Breast epithelium (tissue), 4 donors: Measurements from ENCODE around the gene SLC17A7. TPM values are rescaled to one million over a fixed set of nuclear protein-coding genes. Genes with fewer than 3 reads are reported as not detected.

ENCODE experiments used
- DNase-seq, 2 donors: peaks; one replicate each; pipeline ENCODE4 v3.0.0-alpha.2; 2019; ENCODE audit warnings: low spot score in 2 of 2
- H3K27ac ChIP-seq, 2 donors: fragments of 200-600 bp; sonication (generic) in 1 of 2; one replicate each; pipeline ENCODE4 v1.5.1; 2016 to 2019; ENCODE audit warnings: mild to moderate bottlenecking in 1 of 2
- H3K27me3 ChIP-seq, 2 donors: fragments of 200-600 bp; sonication (generic) in 1 of 2; one replicate each; pipeline versions ENCODE4 v1.5.1 to v1.6.0; 2017 to 2019; ENCODE audit warnings: control low read depth in 1 of 2, mild to moderate bottlenecking in 1 of 2
- H3K36me3 ChIP-seq: fragments of 200-600 bp; one replicate; pipeline ENCODE4 v1.5.1; 2019
- H3K4me1 ChIP-seq, 2 donors: fragments of 200-600 bp; sonication (generic); one replicate each; pipeline ENCODE4 v1.5.1; 2016 to 2019; ENCODE audit warnings: control low read depth in 1 of 2
- H3K4me3 ChIP-seq, 3 donors: fragments of 200-600 bp; sonication (generic); 1 replicate in 2 of 3; 2 replicates in 1 of 3; pipeline ENCODE4 v1.5.1; 2016 to 2019; ENCODE audit warnings: mild to moderate bottlenecking in 3 of 3, moderate library complexity in 2 of 3
- H3K9me3 ChIP-seq, 2 donors: fragments of 200-600 bp; sonication (generic) in 1 of 2; one replicate each; pipeline ENCODE4 v1.5.1; 2016 to 2019; ENCODE audit warnings: control low read depth in 1 of 2
- POLR2A ChIP-seq: fragments of 450-650 bp; IDR thresholded peaks from one replicate; pipeline ENCODE4 v1.6.1; 2016; ENCODE audit warnings: antibody characterized with exemption, mild to moderate bottlenecking, moderate library complexity
- POLR2AphosphoS5 ChIP-seq, 3 donors: sonication (generic); formaldehyde crosslinking; IDR thresholded peaks; one replicate each; pipeline ENCODE4 v1.6.1; 2017; ENCODE audit warnings: antibody characterized with exemption in 3 of 3
- intact Hi-C: fragments of 100-400 bp; cut with DNase I; formaldehyde crosslinking; loops from one replicate; pipeline ENCODE4 v1.15.1; 2023; ENCODE audit warnings: low total_unique reads
- total RNA-seq, 3 donors: library from RNA; depleted of rRNA; stranded (reverse); fragments of >200 nt; gene quantifications; one replicate each; pipeline ENCODE4 v1.1.0, GENCODE V29; 2016
- TF ChIP-seq, protein P1 (sequence below), 3 donors: fragments of 450-650 bp; IDR thresholded peaks; one replicate each; pipeline ENCODE4 v1.5.1; 2016 to 2017; ENCODE audit warnings: antibody characterized with exemption in 3 of 3, mild to moderate bottlenecking in 3 of 3, moderate library complexity in 3 of 3

Gene SLC17A7
- total RNA-seq, 3 donors from 2014 or later: 0.44 to 4.3 (median 0.98) TPM

- TF ChIP-seq, protein P1, sequence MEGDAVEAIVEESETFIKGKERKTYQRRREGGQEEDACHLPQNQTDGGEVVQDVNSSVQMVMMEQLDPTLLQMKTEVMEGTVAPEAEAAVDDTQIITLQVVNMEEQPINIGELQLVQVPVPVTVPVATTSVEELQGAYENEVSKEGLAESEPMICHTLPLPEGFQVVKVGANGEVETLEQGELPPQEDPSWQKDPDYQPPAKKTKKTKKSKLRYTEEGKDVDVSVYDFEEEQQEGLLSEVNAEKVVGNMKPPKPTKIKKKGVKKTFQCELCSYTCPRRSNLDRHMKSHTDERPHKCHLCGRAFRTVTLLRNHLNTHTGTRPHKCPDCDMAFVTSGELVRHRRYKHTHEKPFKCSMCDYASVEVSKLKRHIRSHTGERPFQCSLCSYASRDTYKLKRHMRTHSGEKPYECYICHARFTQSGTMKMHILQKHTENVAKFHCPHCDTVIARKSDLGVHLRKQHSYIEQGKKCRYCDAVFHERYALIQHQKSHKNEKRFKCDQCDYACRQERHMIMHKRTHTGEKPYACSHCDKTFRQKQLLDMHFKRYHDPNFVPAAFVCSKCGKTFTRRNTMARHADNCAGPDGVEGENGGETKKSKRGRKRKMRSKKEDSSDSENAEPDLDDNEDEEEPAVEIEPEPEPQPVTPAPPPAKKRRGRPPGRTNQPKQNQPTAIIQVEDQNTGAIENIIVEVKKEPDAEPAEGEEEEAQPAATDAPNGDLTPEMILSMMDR (IDR thresholded peaks at IDR 0.05): no peak
- no peak for TF ChIP-seq POLR2AphosphoS5 (IDR thresholded peaks at IDR 0.05)
- no peak for TF ChIP-seq POLR2A
- no peaks in the 10 kb centered on the region for H3K4me1 ChIP-seq
- no peak overlapping the region for H3K4me3 ChIP-seq
- no peaks in the 10 kb centered on the region for H3K27me3 ChIP-seq
- no peaks in the 10 kb centered on the region for H3K9me3 ChIP-seq
- no peak overlapping the region for H3K27ac ChIP-seq
- no peak for DNase-seq
- H3K36me3 ChIP-seq: no peaks in the 10 kb centered on the region
- intact Hi-C loops: no loop called here
Observed at GRCh38 chr19:49393881-49394280, 47.4 kb downstream of the SLC17A7 start.

GRCh38 chr19:49391581-49392399, 49.5 kb downstream of the SLC17A7 start:
- intact Hi-C loops: no loop called here
- no peaks in the 10 kb centered on the region for H3K9me3 ChIP-seq
- H3K4me3 ChIP-seq: no peak overlapping the region
- no peaks in the 10 kb centered on the region for H3K36me3 ChIP-seq
- no peaks in the 10 kb centered on the region for H3K4me1 ChIP-seq
- no peak overlapping the region for H3K27ac ChIP-seq
- H3K27me3 ChIP-seq: no peaks in the 10 kb centered on the region
- TF ChIP-seq POLR2A (no peak), POLR2AphosphoS5 (IDR thresholded peaks at IDR 0.05) (no peak)
- TF ChIP-seq, protein P1 (IDR thresholded peaks at IDR 0.05): peak; percentile 80 to 84 (median 83)
- DNase-seq: peak; percentile 70 to 79

DNA sequence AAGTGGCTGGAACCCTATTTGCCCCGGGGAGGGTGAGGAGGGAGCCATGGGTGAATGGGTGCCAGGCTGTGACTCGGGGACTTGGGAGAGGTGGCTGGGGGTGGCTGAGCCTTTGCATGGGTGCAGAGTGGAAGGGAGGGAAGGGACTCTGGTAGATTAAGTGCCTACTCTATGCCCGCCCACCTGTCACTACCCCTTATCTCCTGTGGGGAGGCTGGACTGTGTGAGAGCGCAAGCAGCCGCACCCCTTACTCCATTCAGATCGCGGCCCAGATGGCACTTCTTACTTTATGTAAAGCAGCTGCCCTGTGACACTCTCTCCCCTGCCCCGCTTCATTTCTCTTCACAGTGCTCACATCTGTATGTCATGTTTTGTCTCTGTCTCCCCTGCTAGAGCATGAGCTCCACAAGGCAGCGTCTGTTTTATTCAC, 50.4 kb downstream of the SLC17A7 start:
- no peak for TF ChIP-seq POLR2AphosphoS5 (IDR thresholded peaks at IDR 0.05)
- no peak for TF ChIP-seq POLR2A
- TF ChIP-seq, protein P1 (IDR thresholded peaks at IDR 0.05): no peak
- H3K4me3 ChIP-seq: no peak overlapping the region
- no peaks in the 10 kb centered on the region for H3K27me3 ChIP-seq
- no peak overlapping the region for H3K27ac ChIP-seq
- DNase-seq: no peak
- no peaks in the 10 kb centered on the region for H3K36me3 ChIP-seq
- H3K4me1 ChIP-seq: no peaks in the 10 kb centered on the region
- intact Hi-C loops: no loop called here
- no peaks in the 10 kb centered on the region for H3K9me3 ChIP-seq

DNA sequence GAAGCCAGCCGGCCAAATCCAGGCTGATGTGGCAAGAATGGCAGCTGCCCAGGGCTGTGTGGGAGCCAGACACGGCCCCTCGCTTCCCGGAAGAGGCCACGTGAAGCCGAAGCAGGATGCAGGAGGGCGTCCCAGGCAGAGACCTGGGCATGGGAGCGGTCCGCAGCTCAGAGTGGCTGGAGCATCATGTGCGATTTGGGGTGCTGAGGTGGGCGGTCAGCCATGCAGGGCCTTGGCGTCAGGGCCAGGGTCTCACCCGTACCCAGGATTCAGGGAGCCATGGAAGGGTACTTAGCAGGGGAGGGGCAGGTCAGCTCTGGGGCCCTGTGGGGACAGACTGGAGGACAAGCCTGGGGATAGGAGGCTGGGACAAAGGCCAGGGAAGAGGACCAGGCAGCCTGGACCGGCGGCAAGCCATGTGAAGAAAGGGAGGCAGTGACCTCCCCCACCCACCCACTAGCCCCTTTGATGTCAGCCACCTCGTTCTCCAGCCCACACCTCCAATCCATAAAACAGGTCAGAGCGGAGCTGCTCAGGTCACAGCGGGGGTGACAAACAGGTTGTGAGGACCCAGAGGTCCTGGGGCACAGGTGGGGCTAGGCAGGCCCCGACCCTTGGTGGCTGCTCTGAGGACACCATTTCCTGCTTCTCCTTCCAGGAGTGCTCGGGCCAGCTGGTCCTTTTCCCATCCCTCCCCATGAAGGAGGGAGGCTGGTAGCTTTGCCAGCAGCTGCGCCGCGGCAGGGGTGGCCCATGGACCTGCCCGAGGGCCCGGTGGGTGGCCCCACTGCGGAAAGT, 51.0 kb downstream of the SLC17A7 start:
- no peaks in the 10 kb centered on the region for H3K9me3 ChIP-seq
- intact Hi-C loops: no loop called here
- no peak overlapping the region for H3K27ac ChIP-seq
- H3K27me3 ChIP-seq: no peaks in the 10 kb centered on the region
- H3K36me3 ChIP-seq: no peaks in the 10 kb centered on the region
- no peak overlapping the region for H3K4me3 ChIP-seq
- no peak for TF ChIP-seq POLR2AphosphoS5 (IDR thresholded peaks at IDR 0.05)
- TF ChIP-seq, protein P1 (IDR thresholded peaks at IDR 0.05): no peak
- no peak for TF ChIP-seq POLR2A
- H3K4me1 ChIP-seq: no peaks in the 10 kb centered on the region
- DNase-seq: no peak

DNA sequence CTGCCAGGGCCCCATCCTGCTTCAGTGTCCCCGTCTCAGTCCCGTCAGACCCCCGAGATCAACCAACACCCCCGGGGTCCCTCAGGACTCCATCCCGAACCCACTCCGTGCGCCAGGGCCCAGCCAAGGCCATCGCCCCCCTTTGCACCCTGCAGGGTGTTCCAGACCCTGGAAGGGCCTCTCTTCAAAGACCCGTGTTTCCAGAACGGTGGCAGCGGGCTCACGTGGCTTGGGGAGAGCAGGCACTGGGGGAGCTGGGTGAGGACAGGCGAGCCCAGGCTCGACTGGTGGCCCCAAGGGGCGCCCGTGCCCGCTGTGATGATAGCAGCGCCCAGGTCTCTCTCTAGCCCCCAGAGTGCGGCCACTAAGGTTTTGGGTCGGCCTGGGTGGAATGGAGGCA, 51.9 kb downstream of the SLC17A7 start:
- no peaks in the 10 kb centered on the region for H3K27me3 ChIP-seq
- H3K4me3 ChIP-seq: no peak overlapping the region
- DNase-seq: no peak
- TF ChIP-seq POLR2A: no peak
- TF ChIP-seq, protein P1 (IDR thresholded peaks at IDR 0.05): no peak
- TF ChIP-seq POLR2AphosphoS5 (IDR thresholded peaks at IDR 0.05): no peak
- no peaks in the 10 kb centered on the region for H3K4me1 ChIP-seq
- intact Hi-C loops: no loop called here
- no peaks in the 10 kb centered on the region for H3K9me3 ChIP-seq
- H3K27ac ChIP-seq: no peak overlapping the region
- no peaks in the 10 kb centered on the region for H3K36me3 ChIP-seq
